ENCODE measurements around the gene SBF2. TPM values are rescaled to one million over a fixed set of nuclear protein-coding genes. Genes with fewer than 3 reads are reported as not detected.
"Not testable (repeated sequence)": the region's sequence is repeated elsewhere in the genome, so short reads cannot be mapped to it uniquely, and the experiment has no call there.

The SBF2 gene
- total RNA-seq, 1 donor from 2014 or later = 16.7 TPM

- ATAC-seq = no peak
Measured at GRCh38 chr11:9760193-9760575, 533.8 kb downstream of the SBF2 start.

GRCh38 chr11:9759519-9760192, 534.4 kb downstream of the SBF2 start:
- ATAC-seq (no peak), DNase-seq (ENCODE audit: low spot score) (peak; percentile 53)

More at GRCh38 chr11:9760193-9760575, 533.8 kb downstream of the SBF2 start:
- peak; percentile 53 for DNase-seq (ENCODE audit: low spot score)

- ATAC-seq = peak; percentile 82
Measured at GRCh38 chr11:9758637-9759518, 535.1 kb downstream of the SBF2 start.

GRCh38 chr11:9757809-9758636, 536.0 kb downstream of the SBF2 start:
- peak; percentile 89 for DNase-seq (ENCODE audit: low spot score)
- ATAC-seq = peak; percentile 95

More at GRCh38 chr11:9758637-9759518, 535.1 kb downstream of the SBF2 start:
- DNase-seq (ENCODE audit: low spot score) = peak; percentile 71

GRCh38 chr11:9756878-9757277, 537.1 kb downstream of the SBF2 start:
- DNase-seq (ENCODE audit: low spot score) (no peak), ATAC-seq (no peak)

- DNase-seq (ENCODE audit: low spot score) (no peak), ATAC-seq (no peak)
Measured at GRCh38 chr11:9756461-9756860, 537.6 kb downstream of the SBF2 start.

GRCh38 chr11:9755561-9756185, 538.3 kb downstream of the SBF2 start:
- no peak for DNase-seq (ENCODE audit: low spot score)
- no peak for ATAC-seq

GRCh38 chr11:9754010-9754471, 540.0 kb downstream of the SBF2 start:
- ATAC-seq (no peak), DNase-seq (ENCODE audit: low spot score) (no peak)

- ATAC-seq (no peak), DNase-seq (ENCODE audit: low spot score) (no peak)
Measured at GRCh38 chr11:9753021-9753420, 541.0 kb downstream of the SBF2 start.

- ATAC-seq = peak; percentile 32
- DNase-seq (ENCODE audit: low spot score) = no peak
Measured at GRCh38 chr11:9752091-9752490, 541.9 kb downstream of the SBF2 start.

GRCh38 chr11:9750551-9750950, 543.5 kb downstream of the SBF2 start:
- ATAC-seq (no peak), DNase-seq (ENCODE audit: low spot score) (no peak)

- ATAC-seq = peak; percentile 99
- peak; percentile 59 for DNase-seq (ENCODE audit: low spot score)
Measured at GRCh38 chr11:9748361-9748970, 545.6 kb downstream of the SBF2 start.

GRCh38 chr11:9747828-9748227, 546.2 kb downstream of the SBF2 start:
- no peak for DNase-seq (ENCODE audit: low spot score)
- no peak for ATAC-seq

- ATAC-seq = no peak
Measured at GRCh38 chr11:9747229-9747628, 546.8 kb downstream of the SBF2 start.

GRCh38 chr11:9745411-9746211, 548.4 kb downstream of the SBF2 start:
- ATAC-seq (no peak), DNase-seq (ENCODE audit: low spot score) (no peak)

More at GRCh38 chr11:9747229-9747628, 546.8 kb downstream of the SBF2 start:
- DNase-seq (ENCODE audit: low spot score) = no peak

- not testable (repeated sequence) for ATAC-seq; DNase-seq (ENCODE audit: low spot score)
Measured at GRCh38 chr11:9743512-9743911, 550.5 kb downstream of the SBF2 start.

GRCh38 chr11:9741260-9741659, 552.8 kb downstream of the SBF2 start:
- ATAC-seq (no peak), DNase-seq (ENCODE audit: low spot score) (no peak)

- ATAC-seq = peak; percentile 70
- no peak for DNase-seq (ENCODE audit: low spot score)
Measured at GRCh38 chr11:9740202-9740883, 553.7 kb downstream of the SBF2 start.

Measured in left lobe of liver (tissue), 2 donors.